ENCODE data around the gene HSF2BP.
"Not testable (repeated sequence)": the region's sequence is repeated elsewhere in the genome, so short reads cannot be mapped to it uniquely, and the experiment has no call there.

HSF2BP gene

DNA sequence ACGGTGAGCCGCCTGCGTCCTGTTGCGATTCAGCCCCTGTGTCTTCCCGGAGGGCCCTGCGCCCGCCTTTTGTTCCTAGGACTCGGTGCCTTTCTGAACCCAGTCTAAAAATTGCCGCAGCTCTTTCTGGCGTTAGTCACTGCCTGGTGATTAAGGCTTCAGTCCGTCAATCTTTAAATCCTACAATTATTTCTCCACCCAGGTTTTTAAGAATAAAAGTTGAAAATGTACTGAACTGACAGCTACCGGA, 43.4 kb upstream of the HSF2BP start:
- H3K4me2 ChIP-seq (ENCODE audit: low read length) = no peak overlapping the region
- no peak overlapping the region for H3K18ac ChIP-seq (ENCODE audit: low read length)
- no peak overlapping the region for H3K9ac ChIP-seq (ENCODE audit: low read length)
- H3K4me3 ChIP-seq (ENCODE audit: low read depth, low read length) = no peak overlapping the region
- no peaks in the 10 kb centered on the region for H3K4me1 ChIP-seq (ENCODE audit: control insufficient read depth in 1 of 2, insufficient read depth in 2 of 2, low read length in 2 of 2)
- H3K36me3 ChIP-seq (ENCODE audit: control insufficient read depth in 1 of 2, insufficient read depth in 2 of 2, low read length in 2 of 2) = no peaks in the 10 kb centered on the region
- no peaks in the 10 kb centered on the region for H3K79me1 ChIP-seq (ENCODE audit: low read length)
- no peak overlapping the region for H2AFZ ChIP-seq (ENCODE audit: insufficient read depth, low read length, poor library complexity)
- H2BK5ac ChIP-seq (ENCODE audit: low read depth, low read length, poor library complexity) = no peak overlapping the region
- no CpG with 5 or more reads among the region's 12 CpGs for WGBS (ENCODE audit: extremely low coverage, insufficient coverage, insufficient read length)
- H2BK120ac ChIP-seq (ENCODE audit: insufficient read depth, low read length, poor library complexity) = no peak overlapping the region
- no peak overlapping the region for H2AK5ac ChIP-seq (ENCODE audit: low read length)
- H4K8ac ChIP-seq (ENCODE audit: low read depth, low read length) = no peak overlapping the region
- H3K14ac ChIP-seq (ENCODE audit: low read length) = no peak overlapping the region
- H3K79me2 ChIP-seq (ENCODE audit: control insufficient read depth, insufficient read depth, low read length, poor library complexity) = no peaks in the 10 kb centered on the region
- H4K12ac ChIP-seq (ENCODE audit: low read depth, low read length) = no peak overlapping the region
- DNase-seq = no peak
- no peak overlapping the region for H3K27ac ChIP-seq (ENCODE audit: low read depth, low read length)
- H2BK12ac ChIP-seq (ENCODE audit: low read length) = no peak overlapping the region
- H3K23ac ChIP-seq (ENCODE audit: low read length) = no peak overlapping the region
- H3K27me3 ChIP-seq (ENCODE audit: insufficient read depth, low read length) = no peaks in the 10 kb centered on the region
- no peaks in the 10 kb centered on the region for H3K9me3 ChIP-seq (ENCODE audit: insufficient read depth, low read depth, low read length)
- no peak overlapping the region for H4K91ac ChIP-seq (ENCODE audit: low read depth, low read length)
- H3K4ac ChIP-seq (ENCODE audit: low read depth, low read length) = no peak overlapping the region

DNA sequence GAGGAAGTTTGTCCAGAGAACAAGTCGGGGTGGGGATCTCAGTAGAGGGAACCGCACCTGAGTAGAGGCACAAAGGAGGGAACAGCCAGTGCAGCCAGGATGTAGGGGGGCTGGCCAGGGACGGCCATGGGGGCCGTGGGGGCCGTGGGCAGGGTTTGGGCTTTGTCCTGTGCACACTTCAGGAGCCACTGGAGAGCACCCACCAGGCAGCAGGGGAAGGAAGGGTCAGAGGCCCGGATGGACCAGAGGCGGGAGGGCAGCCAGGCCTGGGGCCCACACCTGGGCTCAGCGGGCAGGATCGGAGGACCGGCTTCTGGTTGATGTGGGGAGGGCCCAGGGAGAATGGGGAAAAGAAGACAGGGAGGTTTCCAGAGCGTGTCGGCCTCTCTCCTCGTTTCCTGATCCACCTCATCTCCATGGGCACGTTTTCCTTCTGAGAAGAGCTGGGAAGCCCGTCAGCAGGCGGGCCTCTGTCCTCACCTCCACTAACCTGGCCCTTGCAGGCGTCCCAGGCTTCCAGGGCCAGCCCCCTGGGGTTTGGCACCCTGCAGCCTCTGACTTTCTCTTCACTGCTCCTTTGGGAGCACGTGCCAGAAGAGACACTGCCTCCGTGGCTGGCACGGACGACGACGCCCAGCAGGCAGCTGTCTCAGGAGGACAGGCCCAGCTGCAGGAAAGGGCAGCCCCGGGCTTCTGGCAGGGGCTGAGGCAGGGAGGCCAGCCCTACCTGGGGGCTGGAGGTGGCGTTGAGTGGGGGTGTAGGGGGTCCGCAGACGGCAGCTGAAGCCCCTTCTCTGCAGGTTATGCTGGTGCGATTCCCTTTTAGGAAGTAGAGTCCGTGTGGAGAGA, 42.9 kb upstream of the HSF2BP start:
- H3K18ac ChIP-seq (ENCODE audit: low read length) = no peak overlapping the region
- no peak overlapping the region for H2AFZ ChIP-seq (ENCODE audit: insufficient read depth, low read length, poor library complexity)
- H4K91ac ChIP-seq (ENCODE audit: low read depth, low read length) = no peak overlapping the region
- H2BK5ac ChIP-seq (ENCODE audit: low read depth, low read length, poor library complexity) = no peak overlapping the region
- H3K79me2 ChIP-seq (ENCODE audit: control insufficient read depth, insufficient read depth, low read length, poor library complexity) = no peaks in the 10 kb centered on the region
- no peak overlapping the region for H4K8ac ChIP-seq (ENCODE audit: low read depth, low read length)
- H3K4me2 ChIP-seq (ENCODE audit: low read length) = no peak overlapping the region
- H3K4me3 ChIP-seq (ENCODE audit: low read depth, low read length) = no peak overlapping the region
- H2AK5ac ChIP-seq (ENCODE audit: low read length) = no peak overlapping the region
- no peak overlapping the region for H3K23ac ChIP-seq (ENCODE audit: low read length)
- H3K4me1 ChIP-seq (ENCODE audit: control insufficient read depth in 1 of 2, insufficient read depth in 2 of 2, low read length in 2 of 2) = no peaks in the 10 kb centered on the region
- H3K27ac ChIP-seq (ENCODE audit: low read depth, low read length) = no peak overlapping the region
- no peaks in the 10 kb centered on the region for H3K9me3 ChIP-seq (ENCODE audit: insufficient read depth, low read depth, low read length)
- H3K9ac ChIP-seq (ENCODE audit: low read length) = no peak overlapping the region
- no peaks in the 10 kb centered on the region for H3K27me3 ChIP-seq (ENCODE audit: insufficient read depth, low read length)
- H3K79me1 ChIP-seq (ENCODE audit: low read length) = no peaks in the 10 kb centered on the region
- H2BK12ac ChIP-seq (ENCODE audit: low read length) = no peak overlapping the region
- WGBS (ENCODE audit: extremely low coverage, insufficient coverage, insufficient read length) = no CpG with 5 or more reads among the region's 29 CpGs
- no peak overlapping the region for H4K12ac ChIP-seq (ENCODE audit: low read depth, low read length)
- no peaks in the 10 kb centered on the region for H3K36me3 ChIP-seq (ENCODE audit: control insufficient read depth in 1 of 2, insufficient read depth in 2 of 2, low read length in 2 of 2)
- H3K4ac ChIP-seq (ENCODE audit: low read depth, low read length) = no peak overlapping the region
- H3K14ac ChIP-seq (ENCODE audit: low read length) = no peak overlapping the region
- no peak for DNase-seq
- no peak overlapping the region for H2BK120ac ChIP-seq (ENCODE audit: insufficient read depth, low read length, poor library complexity)

DNA sequence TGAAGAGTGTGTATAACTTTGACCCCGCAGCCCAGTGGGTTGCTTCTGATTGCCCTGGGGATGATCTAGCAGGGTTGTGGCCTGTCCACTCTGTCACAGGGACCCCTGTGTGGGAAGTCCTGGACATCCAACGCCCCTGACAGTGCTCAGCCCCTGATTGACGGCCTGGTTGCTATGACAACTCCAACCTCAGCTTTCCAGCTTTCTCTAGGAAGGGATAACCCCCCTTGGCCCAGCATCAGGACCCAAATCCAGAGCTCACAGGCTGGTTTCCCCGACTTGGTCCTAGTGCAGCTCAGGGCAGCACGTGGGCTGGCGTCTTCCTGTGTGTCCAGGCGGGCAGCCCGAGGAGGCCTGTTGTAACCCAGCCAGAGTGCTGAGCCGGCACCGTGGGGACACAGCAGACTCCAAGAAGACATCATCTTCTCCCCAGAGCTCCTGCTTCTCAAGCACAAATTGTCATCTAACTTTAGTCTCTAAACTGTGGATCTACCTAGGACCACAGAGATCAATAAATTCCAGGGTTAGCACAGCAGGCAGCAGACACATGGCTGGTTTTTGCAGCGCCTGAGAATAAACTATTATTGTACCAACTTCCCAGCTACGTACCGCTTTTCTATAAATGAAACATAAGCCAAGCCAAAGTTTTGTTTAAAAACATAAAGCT, 40.8 kb upstream of the HSF2BP start:
- Histone ChIP-seq H2BK12ac (ENCODE audit: low read length) (no peak overlapping the region), H3K79me2 (ENCODE audit: control insufficient read depth, insufficient read depth, low read length, poor library complexity) (no peaks in the 10 kb centered on the region), H3K9ac (ENCODE audit: low read length) (no peak overlapping the region), H3K23ac (ENCODE audit: low read length) (no peak overlapping the region), H3K79me1 (ENCODE audit: low read length) (no peaks in the 10 kb centered on the region), H2BK120ac (ENCODE audit: insufficient read depth, low read length, poor library complexity) (no peak overlapping the region), H4K91ac (ENCODE audit: low read depth, low read length) (no peak overlapping the region), H2AK5ac (ENCODE audit: low read length) (no peak overlapping the region), H3K36me3 (ENCODE audit: control insufficient read depth in 1 of 2, insufficient read depth in 2 of 2, low read length in 2 of 2) (peaks cover 0 to 2% of the 10 kb centered on the region in 2 experiments), H3K27me3 (ENCODE audit: insufficient read depth, low read length) (no peaks in the 10 kb centered on the region), H2AFZ (ENCODE audit: insufficient read depth, low read length, poor library complexity) (no peak overlapping the region), H3K9me3 (ENCODE audit: insufficient read depth, low read depth, low read length) (peaks cover 3% of the 10 kb centered on the region), H3K27ac (ENCODE audit: low read depth, low read length) (no peak overlapping the region), H3K14ac (ENCODE audit: low read length) (no peak overlapping the region), H2BK5ac (ENCODE audit: low read depth, low read length, poor library complexity) (no peak overlapping the region), H3K4ac (ENCODE audit: low read depth, low read length) (no peak overlapping the region), H3K4me2 (ENCODE audit: low read length) (no peak overlapping the region), H3K4me3 (ENCODE audit: low read depth, low read length) (no peak overlapping the region), H4K12ac (ENCODE audit: low read depth, low read length) (no peak overlapping the region), H3K4me1 (ENCODE audit: control insufficient read depth in 1 of 2, insufficient read depth in 2 of 2, low read length in 2 of 2) (no peaks in the 10 kb centered on the region), H3K18ac (ENCODE audit: low read length) (no peak overlapping the region), H4K8ac (ENCODE audit: low read depth, low read length) (no peak overlapping the region)
- WGBS (ENCODE audit: extremely low coverage, insufficient coverage, insufficient read length) = no CpG with 5 or more reads among the region's 13 CpGs
- DNase-seq = no peak

DNA sequence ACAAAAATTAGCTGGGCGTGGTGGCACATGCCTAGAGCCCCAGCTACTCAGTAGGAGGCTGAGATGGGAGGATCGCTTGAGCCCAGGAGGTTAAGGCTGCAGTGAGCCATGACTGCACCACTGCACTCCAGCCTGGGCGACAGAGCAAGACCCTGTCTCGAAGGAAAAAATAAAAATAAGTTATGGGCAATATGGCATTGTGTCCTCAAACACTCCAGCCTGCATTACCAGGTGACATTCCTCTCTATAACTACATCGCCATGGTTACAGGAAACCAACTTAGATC, 40.1 kb upstream of the HSF2BP start:
- not testable (repeated sequence) for H3K4me3 ChIP-seq (ENCODE audit: low read depth, low read length); H4K12ac ChIP-seq (ENCODE audit: low read depth, low read length); H2AK5ac ChIP-seq (ENCODE audit: low read length); H2BK5ac ChIP-seq (ENCODE audit: low read depth, low read length, poor library complexity); H4K91ac ChIP-seq (ENCODE audit: low read depth, low read length); H3K36me3 ChIP-seq (ENCODE audit: control insufficient read depth in 1 of 2, insufficient read depth in 2 of 2, low read length in 2 of 2); H3K23ac ChIP-seq (ENCODE audit: low read length); H3K79me2 ChIP-seq (ENCODE audit: control insufficient read depth, insufficient read depth, low read length, poor library complexity); H2BK12ac ChIP-seq (ENCODE audit: low read length); H3K9ac ChIP-seq (ENCODE audit: low read length); H4K8ac ChIP-seq (ENCODE audit: low read depth, low read length); H3K4me1 ChIP-seq (ENCODE audit: control insufficient read depth in 1 of 2, insufficient read depth in 2 of 2, low read length in 2 of 2); H3K4me2 ChIP-seq (ENCODE audit: low read length); H3K18ac ChIP-seq (ENCODE audit: low read length); DNase-seq; H3K4ac ChIP-seq (ENCODE audit: low read depth, low read length); H3K79me1 ChIP-seq (ENCODE audit: low read length); H3K27ac ChIP-seq (ENCODE audit: low read depth, low read length); H2BK120ac ChIP-seq (ENCODE audit: insufficient read depth, low read length, poor library complexity); H3K9me3 ChIP-seq (ENCODE audit: insufficient read depth, low read depth, low read length); H3K27me3 ChIP-seq (ENCODE audit: insufficient read depth, low read length); H2AFZ ChIP-seq (ENCODE audit: insufficient read depth, low read length, poor library complexity); H3K14ac ChIP-seq (ENCODE audit: low read length)
- WGBS (ENCODE audit: extremely low coverage, insufficient coverage, insufficient read length) = no CpG with 5 or more reads among the region's 5 CpGs
